HG02840 (cell line): ENCODE measurements around the gene TMED7.
A peak's percentile ranks its signal among the peaks of the same experiment; 100 is the strongest.
"Not testable (repeated sequence)": the region's sequence is repeated elsewhere in the genome, so short reads cannot be mapped to it uniquely, and the experiment has no call there.

Source experiments
- ATAC-seq: cut with Tn5 transposase; IDR thresholded peaks from one replicate; pipeline ENCODE4 v1.9.1; 2021; ENCODE audit warnings: mild to moderate bottlenecking, moderate library complexity, moderate number of reproducible peaks; ENCODE audit not compliant: unreplicated experiment, low FRiP score

Gene TMED7

GRCh38 chr5:115625579-115626444, at the start of gene TMED7:
Gene TMED7 (minus strand): TSS chr5:115626036. CDS start chr5:115625792, 244 bp downstream.
- ATAC-seq = peak; percentile 93

- not testable (repeated sequence) for ATAC-seq
These were observed 48.9 kb upstream of the TMED7 start for GRCh38 chr5:115674782-115675181.

- no peak for ATAC-seq
These were observed 47.8 kb upstream of the TMED7 start for GRCh38 chr5:115673596-115673995.

- no peak for ATAC-seq
These were observed 46.1 kb upstream of the TMED7 start for GRCh38 chr5:115671939-115672338.

- no peak for ATAC-seq
These were observed 40.2 kb upstream of the TMED7 start for GRCh38 chr5:115666023-115666422.

GRCh38 chr5:115661563-115661962, 35.7 kb upstream of the TMED7 start:
- no peak for ATAC-seq

- no peak for ATAC-seq
These were observed 35.3 kb upstream of the TMED7 start for GRCh38 chr5:115661101-115661500.

- no peak for ATAC-seq
These were observed 32.0 kb upstream of the TMED7 start for GRCh38 chr5:115657881-115658233.

- no peak for ATAC-seq
These were observed 31.5 kb upstream of the TMED7 start for GRCh38 chr5:115657125-115657880.

GRCh38 chr5:115656404-115656803, 30.6 kb upstream of the TMED7 start:
- no peak for ATAC-seq

GRCh38 chr5:115655994-115656393, 30.2 kb upstream of the TMED7 start:
- ATAC-seq = no peak

- ATAC-seq = no peak
These were observed 23.7 kb upstream of the TMED7 start for GRCh38 chr5:115649541-115649940.

GRCh38 chr5:115648056-115648455, 22.2 kb upstream of the TMED7 start:
- ATAC-seq = no peak

- ATAC-seq = not testable (repeated sequence)
These were observed 19.6 kb upstream of the TMED7 start for GRCh38 chr5:115645386-115645785.

GRCh38 chr5:115644046-115644445, 18.2 kb upstream of the TMED7 start:
- no peak for ATAC-seq

- no peak for ATAC-seq
These were observed 16.1 kb upstream of the TMED7 start for GRCh38 chr5:115641948-115642347.

GRCh38 chr5:115640274-115640673, 14.4 kb upstream of the TMED7 start:
- no peak for ATAC-seq

- no peak for ATAC-seq
These were observed 13.5 kb upstream of the TMED7 start for GRCh38 chr5:115639377-115639776.

GRCh38 chr5:115637507-115637906, 11.7 kb upstream of the TMED7 start:
- no peak for ATAC-seq

GRCh38 chr5:115636008-115636407, 10.2 kb upstream of the TMED7 start:
- ATAC-seq = no peak

- peak; percentile 57 for ATAC-seq
These were observed 8.7 kb upstream of the TMED7 start for GRCh38 chr5:115634343-115635132.
